ENCODE measurements around the gene ID3.

Gene ID3

DNA sequence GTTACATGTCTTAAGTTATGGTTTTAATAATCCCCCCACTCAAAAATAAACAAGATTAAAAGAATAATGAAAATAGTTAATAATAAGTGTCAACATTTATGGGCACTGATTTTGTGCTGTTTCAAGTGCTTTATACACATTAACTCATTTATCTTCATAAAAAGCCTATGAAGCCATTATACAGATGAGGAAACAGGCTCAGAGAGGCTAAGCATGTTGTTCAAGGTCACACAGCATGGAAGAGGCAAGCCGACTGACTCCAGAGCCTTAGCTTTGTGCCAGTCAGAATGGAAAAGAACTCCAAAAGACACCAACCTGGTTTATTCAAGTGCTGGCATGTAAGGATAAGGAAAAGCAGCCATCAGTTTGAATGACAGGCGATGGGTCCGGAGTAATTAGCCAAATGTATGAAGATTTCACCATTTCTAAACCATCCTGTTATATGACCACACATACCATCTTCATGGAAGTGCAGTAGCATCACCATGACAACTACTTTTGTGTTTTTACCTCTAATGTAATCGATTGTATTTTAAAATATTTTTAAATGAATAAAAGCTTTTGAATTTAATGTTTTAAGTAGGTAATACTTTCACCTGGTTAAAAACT is 14.4 kb upstream of the ID3 start:
- no peak overlapping the region for H3K4me3 ChIP-seq (ENCODE audit: low read length in 2 of 2)
- H3K27ac ChIP-seq (ENCODE audit: low read length) = no peak overlapping the region
- H3K27me3 ChIP-seq (ENCODE audit: control insufficient read depth in 1 of 2, insufficient read depth in 2 of 2, low read length in 2 of 2) = no peaks in the 10 kb centered on the region
- no peak overlapping the region for H3K9ac ChIP-seq (ENCODE audit: low read length in 2 of 2)
- no peaks in the 10 kb centered on the region for H3K36me3 ChIP-seq (ENCODE audit: control insufficient read depth in 2 of 2, insufficient read depth in 2 of 2, low read length in 2 of 2)
- peaks cover 37% of the 10 kb centered on the region for H3K4me1 ChIP-seq (ENCODE audit: control insufficient read depth, insufficient read depth, low read length)
- no peaks in the 10 kb centered on the region for H3K9me3 ChIP-seq (ENCODE audit: control insufficient read depth in 2 of 2, low read length in 2 of 2)

DNA sequence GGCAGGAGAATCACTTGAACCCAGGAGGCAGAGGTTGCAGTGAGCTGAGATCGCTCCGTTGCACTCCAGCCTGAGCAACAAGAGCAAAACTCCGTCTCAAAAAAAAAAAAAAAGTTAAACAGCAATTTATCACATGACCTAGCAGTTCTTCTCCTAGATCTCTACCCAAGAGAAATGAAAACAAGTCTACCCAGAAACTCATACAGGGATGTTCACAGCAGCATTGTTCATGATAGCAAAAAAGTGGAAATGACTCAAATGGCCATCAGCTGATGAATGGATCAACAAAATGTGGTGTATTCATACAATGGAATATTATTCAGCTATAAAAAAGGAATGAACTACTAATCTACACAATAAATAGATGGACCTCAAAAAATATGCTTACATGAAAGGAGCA is 12.2 kb upstream of the ID3 start:
- H3K9me3 ChIP-seq (ENCODE audit: control insufficient read depth in 2 of 2, low read length in 2 of 2) = no peaks in the 10 kb centered on the region

GRCh38 chr1:23570001-23570691 is 10.8 kb upstream of the ID3 start:
- H3K27ac ChIP-seq (ENCODE audit: low read length) = no peak overlapping the region
- no peaks in the 10 kb centered on the region for H3K9me3 ChIP-seq (ENCODE audit: control insufficient read depth in 2 of 2, low read length in 2 of 2)
- H3K4me3 ChIP-seq (ENCODE audit: low read length in 2 of 2) = no peak overlapping the region
- H3K27me3 ChIP-seq (ENCODE audit: control insufficient read depth in 1 of 2, insufficient read depth in 2 of 2, low read length in 2 of 2) = no peaks in the 10 kb centered on the region
- H3K9ac ChIP-seq (ENCODE audit: low read length in 2 of 2) = no peak overlapping the region
- H3K4me1 ChIP-seq (ENCODE audit: control insufficient read depth, insufficient read depth, low read length) = peaks cover 17% of the 10 kb centered on the region
- H3K36me3 ChIP-seq (ENCODE audit: control insufficient read depth in 2 of 2, insufficient read depth in 2 of 2, low read length in 2 of 2) = no peaks in the 10 kb centered on the region

More for the DNA sequence above, 12.2 kb upstream of the ID3 start:
- H3K4me3 ChIP-seq (ENCODE audit: low read length in 2 of 2) = no peak overlapping the region
- H3K27ac ChIP-seq (ENCODE audit: low read length) = no peak overlapping the region
- no peaks in the 10 kb centered on the region for H3K27me3 ChIP-seq (ENCODE audit: control insufficient read depth in 1 of 2, insufficient read depth in 2 of 2, low read length in 2 of 2)
- no peaks in the 10 kb centered on the region for H3K36me3 ChIP-seq (ENCODE audit: control insufficient read depth in 2 of 2, insufficient read depth in 2 of 2, low read length in 2 of 2)
- H3K9ac ChIP-seq (ENCODE audit: low read length in 2 of 2) = no peak overlapping the region
- peaks cover 26% of the 10 kb centered on the region for H3K4me1 ChIP-seq (ENCODE audit: control insufficient read depth, insufficient read depth, low read length)

GRCh38 chr1:23568608-23569383 is 9.5 kb upstream of the ID3 start:
- Histone ChIP-seq H3K27me3 (ENCODE audit: control insufficient read depth in 1 of 2, insufficient read depth in 2 of 2, low read length in 2 of 2) (no peaks in the 10 kb centered on the region), H3K9me3 (ENCODE audit: control insufficient read depth in 2 of 2, low read length in 2 of 2) (no peaks in the 10 kb centered on the region), H3K27ac (ENCODE audit: low read length) (peak overlapping the region; percentile 67), H3K9ac (ENCODE audit: low read length in 2 of 2) (peak overlapping the region; percentile 59 to 71), H3K4me3 (ENCODE audit: low read length in 2 of 2) (peak overlapping the region; percentile 44 to 72), H3K36me3 (ENCODE audit: control insufficient read depth in 2 of 2, insufficient read depth in 2 of 2, low read length in 2 of 2) (no peaks in the 10 kb centered on the region), H3K4me1 (ENCODE audit: control insufficient read depth, insufficient read depth, low read length) (peaks cover 24% of the 10 kb centered on the region)

- Histone ChIP-seq H3K36me3 (ENCODE audit: control insufficient read depth in 2 of 2, insufficient read depth in 2 of 2, low read length in 2 of 2) (no peaks in the 10 kb centered on the region), H3K27me3 (ENCODE audit: control insufficient read depth in 1 of 2, insufficient read depth in 2 of 2, low read length in 2 of 2) (no peaks in the 10 kb centered on the region), H3K9me3 (ENCODE audit: control insufficient read depth in 2 of 2, low read length in 2 of 2) (no peaks in the 10 kb centered on the region), H3K9ac (ENCODE audit: low read length in 2 of 2) (peak overlapping the region; percentile 59 to 71), H3K4me3 (ENCODE audit: low read length in 2 of 2) (peak overlapping the region; percentile 58 to 72), H3K27ac (ENCODE audit: low read length) (peak overlapping the region; percentile 67), H3K4me1 (ENCODE audit: control insufficient read depth, insufficient read depth, low read length) (peaks cover 31% of the 10 kb centered on the region)
Observed at GRCh38 chr1:23567996-23568607, 8.8 kb upstream of the ID3 start.

- H3K4me3 ChIP-seq (ENCODE audit: low read length in 2 of 2) = peak overlapping the region; percentile 58 to 72
- H3K9me3 ChIP-seq (ENCODE audit: control insufficient read depth in 2 of 2, low read length in 2 of 2) = no peaks in the 10 kb centered on the region
- H3K4me1 ChIP-seq (ENCODE audit: control insufficient read depth, insufficient read depth, low read length) = peaks cover 34% of the 10 kb centered on the region
- no peaks in the 10 kb centered on the region for H3K27me3 ChIP-seq (ENCODE audit: control insufficient read depth in 1 of 2, insufficient read depth in 2 of 2, low read length in 2 of 2)
- no peaks in the 10 kb centered on the region for H3K36me3 ChIP-seq (ENCODE audit: control insufficient read depth in 2 of 2, insufficient read depth in 2 of 2, low read length in 2 of 2)
- H3K27ac ChIP-seq (ENCODE audit: low read length) = no peak overlapping the region
- no peak overlapping the region for H3K9ac ChIP-seq (ENCODE audit: low read length in 2 of 2)
Observed at GRCh38 chr1:23567629-23567995, 8.3 kb upstream of the ID3 start.

- H3K4me1 ChIP-seq (ENCODE audit: control insufficient read depth, insufficient read depth, low read length) = peaks cover 45% of the 10 kb centered on the region
Observed at GRCh38 chr1:23566304-23566703, 7.0 kb upstream of the ID3 start.

DNA sequence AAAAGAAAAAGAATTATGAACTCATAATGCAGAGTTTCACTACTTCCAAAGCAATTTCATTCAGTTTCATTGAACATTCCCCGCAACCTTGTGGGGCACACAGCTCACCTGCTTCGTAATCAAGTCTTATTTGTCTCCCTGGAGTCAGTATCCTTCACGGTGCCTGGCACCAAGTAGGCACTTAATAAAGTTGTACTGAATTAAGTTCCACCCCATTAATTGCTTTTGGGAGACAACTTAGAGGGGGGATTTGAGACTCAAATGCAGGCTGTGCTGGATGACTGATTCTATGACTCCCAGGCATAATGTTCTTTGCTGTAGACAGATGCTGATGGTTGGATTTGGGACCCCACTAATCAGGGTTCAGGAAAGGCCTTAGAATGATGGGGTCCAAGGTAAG is 6.5 kb upstream of the ID3 start:
- Histone ChIP-seq H3K4me3 (ENCODE audit: low read length in 2 of 2) (no peak overlapping the region), H3K27ac (ENCODE audit: low read length) (peak overlapping the region; percentile 24), H3K9me3 (ENCODE audit: control insufficient read depth in 2 of 2, low read length in 2 of 2) (no peaks in the 10 kb centered on the region), H3K36me3 (ENCODE audit: control insufficient read depth in 2 of 2, insufficient read depth in 2 of 2, low read length in 2 of 2) (no peaks in the 10 kb centered on the region), H3K27me3 (ENCODE audit: control insufficient read depth in 1 of 2, insufficient read depth in 2 of 2, low read length in 2 of 2) (no peaks in the 10 kb centered on the region), H3K9ac (ENCODE audit: low read length in 2 of 2) (no peak overlapping the region), H3K4me1 (ENCODE audit: control insufficient read depth, insufficient read depth, low read length) (peaks cover 50% of the 10 kb centered on the region)

More at GRCh38 chr1:23566304-23566703, 7.0 kb upstream of the ID3 start:
- Histone ChIP-seq H3K36me3 (ENCODE audit: control insufficient read depth in 2 of 2, insufficient read depth in 2 of 2, low read length in 2 of 2) (no peaks in the 10 kb centered on the region), H3K9ac (ENCODE audit: low read length in 2 of 2) (no peak overlapping the region), H3K27ac (ENCODE audit: low read length) (peak overlapping the region; percentile 24), H3K27me3 (ENCODE audit: control insufficient read depth in 1 of 2, insufficient read depth in 2 of 2, low read length in 2 of 2) (no peaks in the 10 kb centered on the region), H3K4me3 (ENCODE audit: low read length in 2 of 2) (no peak overlapping the region), H3K9me3 (ENCODE audit: control insufficient read depth in 2 of 2, low read length in 2 of 2) (no peaks in the 10 kb centered on the region)

DNA sequence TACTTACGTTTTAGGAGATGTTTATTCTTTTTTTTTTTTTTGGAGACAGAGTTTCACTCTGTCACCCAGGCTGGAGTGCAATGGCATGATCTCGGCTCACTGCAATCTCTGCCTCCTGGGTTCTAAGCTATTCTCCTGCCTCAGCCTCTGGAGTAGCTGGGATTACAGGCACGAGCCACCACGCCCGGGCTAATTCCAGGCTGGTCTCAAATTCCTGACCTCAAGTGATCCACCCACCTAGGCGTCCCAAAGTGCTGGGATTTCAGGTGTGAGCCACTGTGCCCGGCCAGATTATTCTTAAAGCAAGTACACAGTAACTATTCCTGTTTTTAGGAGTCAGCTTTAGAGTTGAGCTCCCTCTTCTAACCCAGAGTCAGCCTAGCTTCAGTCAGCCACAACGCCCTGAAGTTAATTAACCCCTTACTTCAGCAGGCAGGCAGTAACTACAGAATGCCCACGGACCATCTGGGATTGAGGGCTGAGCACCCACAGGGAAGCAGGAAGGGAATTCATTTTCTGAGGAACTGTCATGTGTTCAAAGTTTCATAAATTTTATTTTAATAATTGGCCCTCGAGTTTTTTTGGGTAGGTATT is 5.3 kb upstream of the ID3 start:
- H3K36me3 ChIP-seq (ENCODE audit: control insufficient read depth in 2 of 2, insufficient read depth in 2 of 2, low read length in 2 of 2) = no peaks in the 10 kb centered on the region
- H3K9me3 ChIP-seq (ENCODE audit: control insufficient read depth in 2 of 2, low read length in 2 of 2) = no peaks in the 10 kb centered on the region
- no peaks in the 10 kb centered on the region for H3K27me3 ChIP-seq (ENCODE audit: control insufficient read depth in 1 of 2, insufficient read depth in 2 of 2, low read length in 2 of 2)
- H3K27ac ChIP-seq (ENCODE audit: low read length) = peak overlapping the region; percentile 99
- no peak overlapping the region for H3K4me3 ChIP-seq (ENCODE audit: low read length in 2 of 2)
- H3K9ac ChIP-seq (ENCODE audit: low read length in 2 of 2) = no peak overlapping the region
- H3K4me1 ChIP-seq (ENCODE audit: control insufficient read depth, insufficient read depth, low read length) = peaks cover 61% of the 10 kb centered on the region

DNA sequence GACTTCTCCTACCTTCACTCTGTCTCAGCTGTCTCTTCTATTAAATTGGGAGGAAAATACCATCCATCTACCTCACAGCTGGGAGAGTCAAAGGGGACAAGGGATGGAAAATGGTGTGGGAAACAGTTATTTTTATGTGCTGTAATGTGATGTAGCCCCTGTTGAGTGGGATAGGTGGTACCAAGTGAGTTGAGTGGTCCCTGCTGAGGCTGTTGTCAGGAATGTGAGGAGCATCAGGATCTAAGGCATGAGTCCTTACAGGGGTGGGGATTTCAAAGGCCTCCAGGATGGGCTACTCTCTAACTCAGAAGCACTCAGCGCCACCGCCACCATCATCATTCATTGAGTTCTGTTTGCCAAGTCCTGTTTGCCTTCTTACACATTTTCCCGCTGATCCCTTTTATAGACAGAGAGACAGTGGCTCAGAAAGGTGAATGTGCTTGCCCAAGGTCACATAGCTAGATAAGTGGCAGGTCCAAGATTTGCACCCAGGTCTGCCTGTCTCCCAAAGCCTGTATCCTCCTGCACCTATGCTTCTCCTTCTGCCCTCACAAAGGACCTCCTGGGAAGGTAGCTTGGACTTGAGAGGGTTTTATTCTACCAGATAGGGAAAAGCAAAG is 4.6 kb upstream of the ID3 start:
- Histone ChIP-seq H3K27me3 (ENCODE audit: control insufficient read depth in 1 of 2, insufficient read depth in 2 of 2, low read length in 2 of 2) (no peaks in the 10 kb centered on the region), H3K9me3 (ENCODE audit: control insufficient read depth in 2 of 2, low read length in 2 of 2) (no peaks in the 10 kb centered on the region), H3K4me1 (ENCODE audit: control insufficient read depth, insufficient read depth, low read length) (peaks cover 65% of the 10 kb centered on the region), H3K4me3 (ENCODE audit: low read length in 2 of 2) (peak overlapping the region in 1 of 2 donors; percentile 15), H3K36me3 (ENCODE audit: control insufficient read depth in 2 of 2, insufficient read depth in 2 of 2, low read length in 2 of 2) (no peaks in the 10 kb centered on the region), H3K27ac (ENCODE audit: low read length) (peak overlapping the region; percentile 99), H3K9ac (ENCODE audit: low read length in 2 of 2) (peak overlapping the region in 1 of 2 donors; percentile 51)
